H7 (cell line): ENCODE data around the gene TSBP1. TPM values are rescaled to one million over a fixed set of nuclear protein-coding genes. Genes with fewer than 3 reads are reported as not detected.
"Not testable (repeated sequence)": the region's sequence is repeated elsewhere in the genome, so short reads cannot be mapped to it uniquely, and the experiment has no call there.

Experiments used
- DNase-seq: peaks from one replicate; pipeline ENCODE4 v3.0.0; 2012
- H3K27me3 ChIP-seq: 2 replicates; pipeline ENCODE4 v1.6.0; 2011; ENCODE audit warnings: mild to moderate bottlenecking, low read length; ENCODE audit not compliant: control insufficient read depth, insufficient read depth
- H3K36me3 ChIP-seq: replicated peaks from 2 replicates; pipeline ENCODE4 v1.5.1; 2011; ENCODE audit warnings: low read length; ENCODE audit not compliant: control insufficient read depth, insufficient read depth
- H3K4me3 ChIP-seq: 2 replicates; pipeline ENCODE4 v1.5.1; 2011; ENCODE audit warnings: low read depth, mild to moderate bottlenecking, control low read depth, low read length, moderate library complexity; ENCODE audit not compliant: insufficient read depth
- total RNA-seq: library from RNA; depleted of rRNA; stranded (reverse); fragments of >200 nt; shearing (Covaris generic); gene quantifications from 2 replicates; pipeline ENCODE4 v1.2.3, GENCODE V29; 2014

The TSBP1 gene
- total RNA-seq, 1 experiment from 2014 or later: not detected

- H3K4me3 ChIP-seq: no peak overlapping the region
- no peak for DNase-seq
- no peaks in the 10 kb centered on the region for H3K36me3 ChIP-seq
- H3K27me3 ChIP-seq: no peaks in the 10 kb centered on the region
Observed at GRCh38 chr6:32288426-32288825, 83.3 kb downstream of the TSBP1 start.

- not testable (repeated sequence) for H3K27me3 ChIP-seq, H3K4me3 ChIP-seq, H3K36me3 ChIP-seq, DNase-seq
Observed at GRCh38 chr6:32273801-32274577, 97.7 kb downstream of the TSBP1 start.

DNA sequence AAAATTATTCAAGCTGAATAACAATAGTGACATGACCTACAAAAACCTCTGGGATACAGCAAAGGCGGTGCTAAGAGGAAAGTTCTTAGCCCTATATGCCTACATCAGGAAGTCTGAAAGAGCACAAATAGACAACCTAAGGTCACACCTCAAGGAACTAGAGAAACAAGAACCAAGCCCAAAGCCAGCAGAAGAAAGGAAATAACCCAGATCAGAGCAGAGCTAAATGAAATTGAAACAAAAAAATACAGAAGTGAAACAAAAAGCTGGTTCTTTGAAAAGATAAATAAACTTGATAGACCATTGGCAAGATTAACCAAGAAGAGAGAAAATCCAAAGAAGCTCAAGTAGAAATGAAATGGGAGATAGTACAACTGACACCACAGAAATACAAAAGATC, 100.3 kb downstream of the TSBP1 start:
- no peaks in the 10 kb centered on the region for H3K36me3 ChIP-seq
- DNase-seq: no peak
- no peaks in the 10 kb centered on the region for H3K27me3 ChIP-seq
- H3K4me3 ChIP-seq: no peak overlapping the region

DNA sequence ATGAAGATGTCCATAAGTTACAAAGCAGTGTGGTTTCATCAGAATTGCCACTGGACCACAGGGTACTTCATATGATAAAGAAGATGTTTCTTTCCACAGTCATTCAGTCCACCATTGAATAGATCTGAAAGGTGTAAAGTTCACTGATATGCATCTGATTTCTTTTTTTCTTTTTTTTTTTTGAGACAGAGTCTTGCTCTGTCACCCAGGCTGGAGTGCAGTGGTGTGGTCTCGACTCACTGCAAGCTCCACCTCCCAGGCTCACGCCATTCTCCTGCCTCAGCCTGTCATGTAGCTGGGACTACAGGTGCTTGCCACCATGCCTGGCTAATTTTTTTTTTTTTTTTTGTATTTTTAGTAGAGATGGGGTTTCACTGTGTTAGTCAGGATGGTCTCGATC, 103.2 kb downstream of the TSBP1 start:
- not testable (repeated sequence) for H3K36me3 ChIP-seq, DNase-seq, H3K4me3 ChIP-seq, H3K27me3 ChIP-seq

- DNase-seq: no peak
- Histone ChIP-seq H3K27me3 (no peaks in the 10 kb centered on the region), H3K36me3 (no peaks in the 10 kb centered on the region), H3K4me3 (no peak overlapping the region)
Observed at GRCh38 chr6:32267035-32267434, 104.7 kb downstream of the TSBP1 start.

DNA sequence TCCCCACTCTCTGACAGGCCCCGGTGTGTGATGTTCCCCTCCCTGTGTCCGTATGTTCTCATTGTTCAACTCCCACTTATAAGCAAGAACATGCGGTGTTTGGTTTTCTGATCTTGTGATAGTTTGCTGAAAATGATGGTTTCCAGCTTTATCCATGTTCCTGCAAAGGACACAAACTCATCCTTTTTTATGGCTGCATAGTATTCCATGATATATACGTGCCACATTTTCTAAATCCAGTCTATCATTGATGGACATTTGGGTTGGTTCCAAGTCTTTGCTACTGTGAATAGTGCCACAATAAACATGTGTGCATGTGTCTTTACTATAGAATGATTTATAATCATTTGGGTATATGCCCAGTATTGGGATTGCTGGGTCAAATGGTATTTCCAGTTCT, 114.4 kb downstream of the TSBP1 start:
- not testable (repeated sequence) for H3K27me3 ChIP-seq, DNase-seq, H3K4me3 ChIP-seq, H3K36me3 ChIP-seq

DNA sequence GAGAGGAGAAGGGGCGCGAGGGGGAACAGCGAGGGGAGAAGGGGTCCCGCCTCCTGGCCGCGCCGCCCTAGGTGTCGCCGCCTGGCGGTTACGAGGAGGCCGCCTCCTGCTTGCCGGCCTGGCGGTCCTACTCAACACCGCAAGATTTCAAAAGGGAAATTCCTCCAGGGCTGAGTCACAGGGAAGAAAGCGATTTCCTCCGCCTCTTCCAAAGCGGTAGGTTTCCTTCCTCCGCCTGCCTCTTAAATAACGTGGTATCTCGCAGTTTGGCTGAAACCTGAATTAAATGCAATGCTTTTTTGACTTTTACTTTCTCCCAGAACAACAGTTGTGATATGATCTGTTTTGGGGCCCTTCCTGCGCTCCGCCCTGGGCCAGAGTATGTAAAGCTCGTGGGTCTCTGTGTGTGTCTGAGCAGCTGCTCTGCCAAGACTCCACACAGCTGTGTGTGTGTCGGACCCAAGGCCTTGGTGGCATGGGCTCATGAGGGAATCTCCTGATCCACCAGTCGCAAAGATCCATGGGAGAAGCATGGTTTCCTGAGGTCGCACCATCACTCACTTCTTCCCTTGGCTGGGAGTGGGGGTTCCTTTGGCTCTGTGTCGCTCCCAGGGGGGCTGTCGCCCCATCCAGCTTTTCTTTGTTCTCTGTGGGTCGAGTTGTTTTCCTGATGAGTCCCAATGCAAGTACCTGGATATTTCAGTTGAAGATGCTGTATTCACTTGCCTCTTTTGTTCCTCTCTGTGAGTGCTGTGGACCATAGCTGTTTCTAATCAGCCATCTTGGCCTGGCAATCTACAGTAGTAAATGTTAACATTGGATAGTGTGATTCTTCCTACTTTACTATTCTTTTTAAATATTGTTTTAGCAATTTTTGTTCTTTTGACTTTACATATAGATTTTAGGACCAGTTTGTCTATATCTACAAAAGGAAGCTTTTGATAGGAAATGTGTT, 116.2 kb downstream of the TSBP1 start:
- Histone ChIP-seq H3K36me3 (no peaks in the 10 kb centered on the region), H3K27me3 (no peaks in the 10 kb centered on the region), H3K4me3 (peak overlapping the region; percentile 47)
- peak; percentile 86 for DNase-seq

DNA sequence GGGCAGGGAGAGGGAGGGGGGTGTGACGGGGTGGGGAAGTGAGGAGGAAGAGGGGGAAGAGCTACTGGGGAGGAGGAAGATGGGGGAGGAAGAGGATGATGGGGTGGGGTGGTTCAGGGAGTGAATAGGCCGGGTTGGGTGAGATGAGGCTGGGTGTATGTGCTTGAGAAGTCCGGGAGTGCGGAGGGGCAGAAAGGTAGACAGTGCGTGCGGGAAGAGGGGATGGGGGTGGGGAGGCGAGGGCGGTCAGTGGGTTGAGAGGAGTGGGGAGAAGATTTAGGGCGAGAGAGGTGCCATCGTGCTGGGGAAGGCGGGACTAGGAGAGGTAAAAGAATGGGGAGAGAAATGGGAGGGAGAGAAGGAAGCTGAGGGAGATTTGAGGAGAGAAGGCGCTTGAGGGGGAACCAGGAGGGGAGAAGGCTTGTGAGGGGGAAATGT, 116.9 kb downstream of the TSBP1 start:
- no peaks in the 10 kb centered on the region for H3K36me3 ChIP-seq
- H3K4me3 ChIP-seq: peak overlapping the region; percentile 47
- peak; percentile 68 for DNase-seq

GRCh38 chr6:32252331-32253009, 119.2 kb downstream of the TSBP1 start:
- Histone ChIP-seq H3K4me3 (no peak overlapping the region), H3K27me3 (no peaks in the 10 kb centered on the region), H3K36me3 (no peaks in the 10 kb centered on the region)
- DNase-seq: no peak

More for the DNA sequence above, 116.9 kb downstream of the TSBP1 start:
- H3K27me3 ChIP-seq: no peaks in the 10 kb centered on the region

DNA sequence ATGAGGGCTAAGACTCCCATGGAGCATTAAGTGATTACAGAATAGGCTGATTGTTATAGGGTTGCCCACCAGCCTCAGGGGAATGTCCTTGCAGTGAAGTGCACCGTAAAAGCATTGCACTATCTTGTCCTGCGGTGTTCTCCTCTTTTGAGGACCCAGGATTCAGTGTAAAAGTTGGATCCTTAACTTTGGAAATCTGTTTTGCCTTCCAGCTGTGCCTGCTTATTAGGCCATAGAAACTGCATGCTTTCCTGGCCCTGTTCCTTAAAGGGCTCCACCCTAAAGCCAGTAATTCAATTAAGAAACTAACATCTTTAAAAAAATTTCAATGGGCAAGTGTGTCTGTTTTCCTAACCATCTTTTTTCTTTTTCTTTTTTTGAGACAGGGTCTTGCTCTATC, 122.4 kb downstream of the TSBP1 start:
- Histone ChIP-seq H3K36me3 (no peaks in the 10 kb centered on the region), H3K4me3 (no peak overlapping the region), H3K27me3 (no peaks in the 10 kb centered on the region; the same call in 1 of the 2 replicates)
- no peak for DNase-seq

DNA sequence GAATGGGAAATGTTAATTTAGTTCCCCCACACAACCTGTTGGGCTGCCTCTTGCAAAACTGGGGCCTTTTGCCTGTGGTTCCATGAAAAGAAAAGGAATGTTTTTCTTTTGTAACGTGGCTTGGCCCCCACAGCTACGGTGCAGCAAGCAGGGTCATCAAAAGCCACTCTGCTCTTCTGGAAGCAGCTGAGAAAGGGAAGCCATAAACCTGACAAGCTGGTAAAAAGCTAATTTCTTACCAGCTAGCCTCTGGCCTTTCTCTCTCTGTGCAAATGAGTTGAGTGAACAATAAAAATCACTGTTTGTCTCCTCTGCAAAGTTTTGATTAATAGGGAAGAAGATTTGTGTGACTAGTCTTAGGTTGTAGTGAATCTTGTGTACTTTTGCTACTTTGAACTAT, 124.3 kb downstream of the TSBP1 start:
- H3K27me3 ChIP-seq: peaks cover 5% of the 10 kb centered on the region; the same call in 1 of the 2 replicates
- no peak for DNase-seq
- no peak overlapping the region for H3K4me3 ChIP-seq
- H3K36me3 ChIP-seq: no peaks in the 10 kb centered on the region

DNA sequence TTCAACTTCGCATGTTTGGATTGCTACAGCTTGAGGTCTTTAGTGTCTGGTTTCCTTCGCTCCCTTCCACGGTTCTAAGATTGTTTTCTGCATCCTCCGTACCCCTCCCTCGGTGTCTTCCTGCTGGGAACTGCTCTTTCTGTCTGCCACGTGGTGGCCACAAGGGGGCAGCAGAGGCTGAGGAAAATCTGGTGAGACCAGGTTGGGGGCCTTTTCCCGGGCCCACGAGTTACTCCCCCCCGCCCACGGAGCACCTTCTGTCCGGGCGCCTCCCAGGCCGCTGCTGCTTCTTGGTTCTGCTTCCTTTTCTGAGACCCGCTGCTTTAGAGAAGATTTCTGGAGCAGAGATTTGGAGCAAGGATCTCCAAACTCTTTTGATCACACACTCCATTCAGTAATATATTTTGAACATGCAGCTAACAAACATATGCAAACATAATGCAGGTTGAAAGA, 126.7 kb downstream of the TSBP1 start:
- H3K4me3 ChIP-seq: no peak overlapping the region
- no peaks in the 10 kb centered on the region for H3K36me3 ChIP-seq

DNA sequence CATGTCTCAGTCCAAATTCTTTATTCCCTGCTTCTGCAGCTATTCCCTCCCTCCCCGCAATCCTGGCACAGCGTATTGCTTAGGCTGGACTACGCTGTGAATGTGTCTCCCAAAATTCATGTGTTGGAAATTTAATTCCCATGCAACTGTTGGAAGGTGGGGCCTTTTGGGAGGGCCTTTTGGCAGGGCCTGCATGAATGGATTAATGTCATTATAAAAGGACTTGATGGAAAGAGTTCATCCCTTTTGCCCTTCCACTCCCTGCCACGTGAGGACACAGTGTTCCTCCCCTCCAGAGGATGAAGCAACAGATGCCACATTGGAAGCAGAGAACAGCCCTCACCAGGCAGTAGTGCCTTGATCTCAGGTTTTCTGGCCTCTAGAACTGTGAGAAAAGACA, 127.4 kb downstream of the TSBP1 start:
- no peak for DNase-seq
- Histone ChIP-seq H3K4me3 (no peak overlapping the region), H3K36me3 (no peaks in the 10 kb centered on the region), H3K27me3 (peaks cover 5% of the 10 kb centered on the region; the same call in 1 of the 2 replicates)

More for the DNA sequence above, 126.7 kb downstream of the TSBP1 start:
- DNase-seq: peak; percentile 93
- H3K27me3 ChIP-seq: peaks cover 5% of the 10 kb centered on the region; the same call in 1 of the 2 replicates
